Transverse colon (tissue), 4 donors: ENCODE measurements around the gene CDC42SE1. TPM values are rescaled to one million over a fixed set of nuclear protein-coding genes. Genes with fewer than 3 reads are reported as not detected.
A peak's percentile ranks its signal among the peaks of the same experiment; 100 is the strongest.

ENCODE experiments used
- DNase-seq: peaks from one replicate; pipeline ENCODE4 v3.0.0-alpha.2; 2019
- H3K27ac ChIP-seq, 4 donors: fragments of 200-600 bp; sonication (generic); 2 replicates each; pipeline ENCODE4 v1.5.1; 2016 to 2018; ENCODE audit warnings: inconsistent platforms in 4 of 4
- H3K27me3 ChIP-seq: fragments of 200-600 bp; sonication (generic); 2 replicates; pipeline ENCODE4 v1.5.1; 2017; ENCODE audit warnings: inconsistent platforms
- H3K36me3 ChIP-seq, 4 donors: fragments of 200-600 bp; sonication (generic); 2 replicates each; pipeline ENCODE4 v1.5.1; 2017 to 2019; ENCODE audit warnings: inconsistent platforms in 4 of 4
- H3K4me1 ChIP-seq, 4 donors: fragments of 200-600 bp; sonication (generic); 2 replicates each; pipeline ENCODE4 v1.5.1; 2017 to 2020; ENCODE audit warnings: inconsistent platforms in 4 of 4
- H3K4me3 ChIP-seq, 4 donors: fragments of 200-600 bp; sonication (generic); 1 replicate in 1 of 4; 2 replicates in 3 of 4; pipeline versions ENCODE4 v1.5.1 to v1.6.1; 2017 to 2019; ENCODE audit warnings: inconsistent platforms in 4 of 4
- H3K9me3 ChIP-seq, 2 donors: fragments of 200-600 bp; sonication (generic); 2 replicates each; pipeline ENCODE4 v1.5.1; 2017 to 2019; ENCODE audit warnings: inconsistent platforms in 2 of 2
- CTCF ChIP-seq, 5 experiments: fragments of 200-600 bp in 3 of 5; fragments of 450-650 bp in 2 of 5; sonication (generic) in 3 of 5; IDR thresholded peaks; 1 replicate in 2 of 5; 2 replicates in 3 of 5; pipeline ENCODE4 v1.5.1; 2016 to 2017; ENCODE audit warnings: antibody characterized with exemption in 5 of 5, inconsistent platforms in 3 of 5, mild to moderate bottlenecking in 2 of 5, moderate library complexity in 1 of 5
- EP300 ChIP-seq: sonication (generic); formaldehyde crosslinking; IDR thresholded peaks from one replicate; pipeline ENCODE4 v1.6.1; 2017; ENCODE audit warnings: antibody characterized with exemption, low read depth
- POLR2A ChIP-seq: fragments of 450-650 bp; IDR thresholded peaks from one replicate; pipeline ENCODE4 v1.6.1; 2016; ENCODE audit warnings: antibody characterized with exemption, mild to moderate bottlenecking, moderate library complexity
- POLR2AphosphoS5 ChIP-seq, 3 donors: sonication (generic); formaldehyde crosslinking; IDR thresholded peaks; one replicate each; pipeline ENCODE4 v1.6.1; 2016; ENCODE audit warnings: antibody characterized with exemption in 3 of 3
- whole genome bisulfite sequencing, 2 donors: methylation state at CpG; one replicate each; pipeline ENCODE4 v1.1.5; 2018; ENCODE audit warnings: low coverage in 1 of 2; 5-methylcytosine and 5-hydroxymethylcytosine counted together
- in situ Hi-C, 4 donors: fragments of 200-750 bp; cut with MboI; loops; one replicate each; pipeline versions ENCODE4 v1.15.0 to v1.15.1; 2017; ENCODE audit warnings: low sequenced_read_pairs in 3 of 4, low pct_ligation_motif_present in 1 of 4, low pct_unique_long_range_greater_than_20kb in 1 of 4
- intact Hi-C: fragments of 100-400 bp; cut with DNase I; formaldehyde crosslinking; loops from one replicate; pipeline ENCODE4 v1.15.1; 2023; ENCODE audit warnings: low total_unique reads
- total RNA-seq, 4 donors: library from RNA; depleted of rRNA; stranded (reverse); fragments of >200 nt; gene quantifications; one replicate each; pipeline ENCODE4 v1.1.0, GENCODE V29; 2016

Gene CDC42SE1
- total RNA-seq, 4 donors from 2014 or later = 34.4 to 90.2 (median 57.5) TPM

GRCh38 chr1:151070474-151071276 is 11.3 kb upstream of the CDC42SE1 start, which contains the start of gene GABPB2:
Gene GABPB2 (plus strand): TSS chr1:151070761. CDS start chr1:151088190, 17,429 bp downstream.
- WGBS, 2 donors = 0% methylated on average over 10 to 44 of the region's 50 CpGs
- Histone ChIP-seq H3K27ac (peak within 1 kb of the TSS; percentile 92 to 100 (median 98)), H3K27me3 (no peaks in the 10 kb centered on the region), H3K4me1 (peaks cover 2 to 16% (median 7%) of the 10 kb centered on the region in 4 donors), H3K36me3 (no peaks in the 10 kb centered on the region), H3K9me3 (no peaks in the 10 kb centered on the region), H3K4me3 (peak within 1 kb of the TSS; percentile 71 to 95 (median 84))
- peak; percentile 92 for DNase-seq
- TF ChIP-seq EP300 = no peak
- TF ChIP-seq POLR2A = peak; percentile 64
- peak; percentile 89 to 95 (median 93) for TF ChIP-seq CTCF (IDR thresholded peaks at IDR 0.05)
- TF ChIP-seq POLR2AphosphoS5 (IDR thresholded peaks at IDR 0.05) = peak; percentile 75 to 84 (median 84)
- intact Hi-C loops (loop anchor here (2.0 kb wide), 1 partner anchor 64 kb away; the partner anchor contains the start of gene MINDY1), in situ Hi-C loops (no loop called here)

- H3K9me3 ChIP-seq = no peaks in the 10 kb centered on the region
- no peak overlapping the region for H3K4me3 ChIP-seq
- in situ Hi-C loops = no loop called here
- no peak for DNase-seq
- intact Hi-C loops = no loop called here
- peak overlapping the region; percentile 92 to 100 (median 98) for H3K27ac ChIP-seq
- TF ChIP-seq CTCF (IDR thresholded peaks at IDR 0.05) = no peak
- no peak for TF ChIP-seq EP300
- H3K4me1 ChIP-seq = peaks cover 2 to 16% (median 7%) of the 10 kb centered on the region in 4 donors
- WGBS, 2 donors = 61 to 78% methylated on average over 2 to 5 of the region's 5 CpGs
- no peaks in the 10 kb centered on the region for H3K36me3 ChIP-seq
- H3K27me3 ChIP-seq = no peaks in the 10 kb centered on the region
Observed at GRCh38 chr1:151069103-151069486, 9.7 kb upstream of the CDC42SE1 start.

GRCh38 chr1:151067185-151067584 is 7.8 kb upstream of the CDC42SE1 start:
- H3K4me1 ChIP-seq = peaks cover 2 to 13% (median 7%) of the 10 kb centered on the region in 4 donors
- no peaks in the 10 kb centered on the region for H3K9me3 ChIP-seq
- no peak overlapping the region for H3K27ac ChIP-seq
- no peak for TF ChIP-seq POLR2A
- no peak for TF ChIP-seq EP300
- TF ChIP-seq CTCF (IDR thresholded peaks at IDR 0.05) = no peak
- no peak for TF ChIP-seq POLR2AphosphoS5 (IDR thresholded peaks at IDR 0.05)
- no peak for DNase-seq
- H3K4me3 ChIP-seq = no peak overlapping the region
- intact Hi-C loops (no loop called here), in situ Hi-C loops (no loop called here)
- WGBS, 2 donors = 95 to 100% methylated on average over 1 to 4 of the region's 4 CpGs
- H3K36me3 ChIP-seq = no peaks in the 10 kb centered on the region
- H3K27me3 ChIP-seq = no peaks in the 10 kb centered on the region

- in situ Hi-C loops = no loop called here
- peaks cover 4 to 11% (median 6%) of the 10 kb centered on the region in 4 donors for H3K4me1 ChIP-seq
- H3K27ac ChIP-seq = no peak overlapping the region
- DNase-seq = no peak
- intact Hi-C loops = no loop called here
- H3K9me3 ChIP-seq = no peaks in the 10 kb centered on the region
- TF ChIP-seq CTCF (IDR thresholded peaks at IDR 0.05) (no peak), EP300 (no peak)
- H3K27me3 ChIP-seq = no peaks in the 10 kb centered on the region
- no peaks in the 10 kb centered on the region for H3K36me3 ChIP-seq
- no peak overlapping the region for H3K4me3 ChIP-seq
Observed at GRCh38 chr1:151065089-151065645, 5.7 kb upstream of the CDC42SE1 start.
